Liver (tissue), 9 donors: ENCODE results near the gene ATP13A2. TPM values are rescaled to one million over a fixed set of nuclear protein-coding genes. Genes with fewer than 3 reads are reported as not detected.

Experiments used
- DNase-seq: peaks from one replicate; pipeline ENCODE4 v3.0.0-alpha.2; 2017; ENCODE audit warnings: low spot score
- H3K27ac ChIP-seq, 2 donors: one replicate each; pipeline ENCODE4 v1.7.0; 2013; ENCODE audit warnings: inconsistent platforms in 2 of 2, low read length in 2 of 2, control low read depth in 1 of 2, low read depth in 1 of 2, mild to moderate bottlenecking in 1 of 2
- H3K27me3 ChIP-seq, 4 donors: one replicate each; pipeline versions ENCODE4 v1.6.1 to v1.7.0; 2013; ENCODE audit warnings: low read length in 3 of 4, inconsistent platforms in 1 of 4, mild to moderate bottlenecking in 1 of 4, moderate library complexity in 1 of 4; ENCODE audit not compliant: control insufficient read depth in 4 of 4, insufficient read depth in 4 of 4
- H3K36me3 ChIP-seq, 4 donors: one replicate each; pipeline versions ENCODE4 v1.6.1 to v1.7.0; 2013; ENCODE audit warnings: low read length in 3 of 4, mild to moderate bottlenecking in 3 of 4, low read depth in 1 of 4, moderate library complexity in 1 of 4; ENCODE audit not compliant: control insufficient read depth in 4 of 4, insufficient read depth in 3 of 4
- H3K4me1 ChIP-seq, 4 donors: one replicate each; pipeline versions ENCODE4 v1.6.1 to v1.7.0; 2013; ENCODE audit warnings: low read length in 3 of 4, mild to moderate bottlenecking in 3 of 4, moderate library complexity in 1 of 4; ENCODE audit not compliant: control insufficient read depth in 4 of 4, insufficient read depth in 4 of 4
- H3K4me3 ChIP-seq, 3 donors: one replicate each; pipeline versions ENCODE4 v1.6.1 to v1.7.0; 2013; ENCODE audit warnings: low read length in 3 of 3, control low read depth in 1 of 3, low read depth in 1 of 3, mild to moderate bottlenecking in 1 of 3
- H3K9ac ChIP-seq, 2 donors: one replicate each; pipeline ENCODE4 v1.7.0; 2013; ENCODE audit warnings: low read length in 2 of 2, mild to moderate bottlenecking in 2 of 2, moderate library complexity in 2 of 2, control low read depth in 1 of 2, low read depth in 1 of 2
- H3K9me3 ChIP-seq, 4 donors: one replicate each; pipeline versions ENCODE4 v1.6.1 to v1.7.0; 2013; ENCODE audit warnings: low read length in 3 of 4; ENCODE audit not compliant: control insufficient read depth in 4 of 4
- EGR1 ChIP-seq, 2 donors: IDR thresholded peaks; 2 replicates each; pipeline ENCODE4 v1.6.1; 2016 to 2018; ENCODE audit warnings: antibody characterized with exemption in 2 of 2, low read depth in 2 of 2
- FOXA1 ChIP-seq: IDR thresholded peaks from 2 replicates; pipeline ENCODE4 v1.6.1; 2016; ENCODE audit warnings: antibody characterized with exemption
- FOXA2 ChIP-seq: IDR thresholded peaks from 2 replicates; pipeline ENCODE4 v1.6.1; 2016; ENCODE audit warnings: antibody characterized with exemption
- GABPA ChIP-seq, 2 donors: IDR thresholded peaks in 1 of 2; conservative IDR thresholded peaks in 1 of 2; 2 replicates each; pipeline ENCODE4 v1.6.1; 2016; ENCODE audit warnings: antibody characterized with exemption in 2 of 2, mild to moderate bottlenecking in 1 of 2, moderate library complexity in 1 of 2
- HNF4A ChIP-seq, 2 donors: conservative IDR thresholded peaks; 2 replicates each; pipeline ENCODE4 v1.6.1; 2016; ENCODE audit warnings: antibody characterized with exemption in 2 of 2, mild to moderate bottlenecking in 2 of 2
- HNF4G ChIP-seq: IDR thresholded peaks from 2 replicates; pipeline ENCODE4 v1.6.1; 2016; ENCODE audit warnings: antibody characterized with exemption
- JUND ChIP-seq, 2 donors: IDR thresholded peaks; 2 replicates each; pipeline ENCODE4 v1.6.1; 2016; ENCODE audit warnings: antibody characterized with exemption in 2 of 2
- NR2F2 ChIP-seq: IDR thresholded peaks from 2 replicates; pipeline ENCODE4 v1.6.1; 2016; ENCODE audit warnings: antibody characterized with exemption
- RAD21 ChIP-seq, 2 donors: IDR thresholded peaks; 2 replicates each; pipeline ENCODE4 v1.6.1; 2016; ENCODE audit warnings: antibody characterized with exemption in 2 of 2, mild to moderate bottlenecking in 2 of 2
- RXRA ChIP-seq, 2 donors: IDR thresholded peaks; 2 replicates each; pipeline ENCODE4 v1.6.1; 2017 to 2018; ENCODE audit warnings: antibody characterized with exemption in 2 of 2, mild to moderate bottlenecking in 1 of 2
- SP1 ChIP-seq: IDR thresholded peaks from 2 replicates; pipeline ENCODE4 v1.6.1; 2018; ENCODE audit warnings: antibody characterized with exemption, mild to moderate bottlenecking
- TAF1 ChIP-seq: conservative IDR thresholded peaks from 2 replicates; pipeline ENCODE4 v1.6.1; 2016; ENCODE audit warnings: antibody characterized with exemption, mild to moderate bottlenecking
- YY1 ChIP-seq: IDR thresholded peaks from 2 replicates; pipeline ENCODE4 v1.6.1; 2016; ENCODE audit warnings: antibody characterized with exemption, mild to moderate bottlenecking
- WGBS: extraction: QIAGEN DNeasy Blood & Tissue Kit; methylation state at CpG from one replicate; pipeline ENCODE4 v1.1.7; 2013; 5-methylcytosine and 5-hydroxymethylcytosine counted together
- polyA plus RNA-seq, 2 donors: library from polyadenylated mRNA; stranded (reverse) in 1 of 2; unstranded in 1 of 2; fragments of 200-250 nt in 1 of 2; fragments of >200 nt in 1 of 2; fragmentation: Nextera tagmentation in 1 of 2; extraction: Ambion mirVana in 1 of 2; gene quantifications; one replicate each; pipeline versions ENCODE4 v1.2.1 to v1.2.3, GENCODE V29; 2013 to 2015
- total RNA-seq, 2 donors: library from RNA; depleted of rRNA; stranded (reverse); fragments of >200 nt; gene quantifications; one replicate each; pipeline ENCODE4 v1.2.3, GENCODE V29; 2014
- TF ChIP-seq, protein P1 (sequence below): IDR thresholded peaks from 2 replicates; pipeline ENCODE4 v1.6.1; 2016; ENCODE audit warnings: antibody characterized with exemption
- TF ChIP-seq, protein P2 (sequence below): IDR thresholded peaks from 2 replicates; pipeline ENCODE4 v1.6.1; 2016; ENCODE audit warnings: antibody characterized with exemption, mild to moderate bottlenecking
- TF ChIP-seq, protein P3 (sequence below): fragments of 150-350 bp; IDR thresholded peaks from 2 replicates; pipeline ENCODE4 v1.5.1; 2017; ENCODE audit warnings: improper control_type of control experiment, low read depth, low read length; ENCODE audit not compliant: missing input control
- TF ChIP-seq, protein P4 (sequence below): IDR thresholded peaks from 2 replicates; pipeline ENCODE4 v1.6.1; 2016; ENCODE audit warnings: antibody characterized with exemption
- TF ChIP-seq, protein P5 (sequence below): IDR thresholded peaks from 2 replicates; pipeline ENCODE4 v1.6.1; 2016; ENCODE audit warnings: antibody characterized with exemption
- donor health status: healthy.
- donor health status: healthy.
- donor health status: healthy.
- donor health status: healthy.
- donor health status: healthy.

Gene ATP13A2
- total and polyA plus RNA-seq, 4 donors: 2.4 to 12.2 (median 8.1) TPM

DNA sequence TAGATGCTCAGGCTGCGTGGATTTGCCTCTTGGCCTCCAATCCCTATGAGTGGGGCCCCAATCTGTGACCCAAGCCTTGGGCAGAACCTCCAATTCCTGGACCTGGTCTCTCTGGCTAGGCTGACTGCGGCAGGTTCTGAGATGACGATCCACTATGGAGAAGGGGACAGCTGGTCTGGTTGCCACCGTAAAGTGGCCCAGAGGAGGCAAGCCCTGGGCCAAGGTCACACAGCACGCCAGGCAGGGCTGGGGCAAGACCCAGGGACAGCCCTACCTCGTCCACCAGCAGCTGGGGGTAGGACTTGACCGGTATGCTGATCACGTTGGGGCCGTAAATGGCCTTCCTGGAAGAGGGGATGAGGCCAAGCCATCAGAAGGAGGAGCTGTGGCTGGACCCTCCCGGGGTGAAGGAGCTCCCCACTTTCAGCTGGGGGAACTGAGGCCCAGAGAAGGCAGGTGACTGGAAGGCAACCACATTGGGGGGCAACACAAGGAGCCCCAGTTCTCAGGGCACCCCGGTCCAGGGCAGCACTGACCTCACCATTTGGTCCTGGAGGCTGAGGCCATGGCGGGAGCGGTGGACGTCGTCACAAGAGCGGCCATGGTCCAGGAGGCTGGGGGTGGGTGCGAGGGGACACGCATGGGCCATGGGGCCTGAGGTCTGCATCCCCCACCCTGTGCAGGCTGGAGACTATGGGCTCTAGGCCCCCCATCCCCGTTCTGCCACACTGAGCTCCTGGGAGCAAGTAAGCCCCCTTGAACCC lies 9.8 kb downstream of the ATP13A2 start:
- WGBS: 96% methylated on average over 19 of the region's 19 CpGs
- DNase-seq: no peak
- Histone ChIP-seq H3K27me3 (no peaks in the 10 kb centered on the region), H3K36me3 (peaks cover 0 to 30% (median 11%) of the 10 kb centered on the region in 4 donors), H3K4me3 (no peak overlapping the region), H3K9ac (no peak overlapping the region), H3K4me1 (no peaks in the 10 kb centered on the region), H3K27ac (no peak overlapping the region), H3K9me3 (no peaks in the 10 kb centered on the region)
- TF ChIP-seq RXRA (IDR thresholded peaks at IDR 0.05): no peak
- no peak for TF ChIP-seq GABPA (IDR thresholded peaks at IDR 0.05 in 1 of 2, conservative IDR thresholded peaks at IDR 0.05 in 1 of 2)
- TF ChIP-seq, protein P1, sequence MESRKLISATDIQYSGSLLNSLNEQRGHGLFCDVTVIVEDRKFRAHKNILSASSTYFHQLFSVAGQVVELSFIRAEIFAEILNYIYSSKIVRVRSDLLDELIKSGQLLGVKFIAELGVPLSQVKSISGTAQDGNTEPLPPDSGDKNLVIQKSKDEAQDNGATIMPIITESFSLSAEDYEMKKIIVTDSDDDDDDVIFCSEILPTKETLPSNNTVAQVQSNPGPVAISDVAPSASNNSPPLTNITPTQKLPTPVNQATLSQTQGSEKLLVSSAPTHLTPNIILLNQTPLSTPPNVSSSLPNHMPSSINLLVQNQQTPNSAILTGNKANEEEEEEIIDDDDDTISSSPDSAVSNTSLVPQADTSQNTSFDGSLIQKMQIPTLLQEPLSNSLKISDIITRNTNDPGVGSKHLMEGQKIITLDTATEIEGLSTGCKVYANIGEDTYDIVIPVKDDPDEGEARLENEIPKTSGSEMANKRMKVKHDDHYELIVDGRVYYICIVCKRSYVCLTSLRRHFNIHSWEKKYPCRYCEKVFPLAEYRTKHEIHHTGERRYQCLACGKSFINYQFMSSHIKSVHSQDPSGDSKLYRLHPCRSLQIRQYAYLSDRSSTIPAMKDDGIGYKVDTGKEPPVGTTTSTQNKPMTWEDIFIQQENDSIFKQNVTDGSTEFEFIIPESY: no peak
- no peak for TF ChIP-seq YY1
- TF ChIP-seq, protein P2, sequence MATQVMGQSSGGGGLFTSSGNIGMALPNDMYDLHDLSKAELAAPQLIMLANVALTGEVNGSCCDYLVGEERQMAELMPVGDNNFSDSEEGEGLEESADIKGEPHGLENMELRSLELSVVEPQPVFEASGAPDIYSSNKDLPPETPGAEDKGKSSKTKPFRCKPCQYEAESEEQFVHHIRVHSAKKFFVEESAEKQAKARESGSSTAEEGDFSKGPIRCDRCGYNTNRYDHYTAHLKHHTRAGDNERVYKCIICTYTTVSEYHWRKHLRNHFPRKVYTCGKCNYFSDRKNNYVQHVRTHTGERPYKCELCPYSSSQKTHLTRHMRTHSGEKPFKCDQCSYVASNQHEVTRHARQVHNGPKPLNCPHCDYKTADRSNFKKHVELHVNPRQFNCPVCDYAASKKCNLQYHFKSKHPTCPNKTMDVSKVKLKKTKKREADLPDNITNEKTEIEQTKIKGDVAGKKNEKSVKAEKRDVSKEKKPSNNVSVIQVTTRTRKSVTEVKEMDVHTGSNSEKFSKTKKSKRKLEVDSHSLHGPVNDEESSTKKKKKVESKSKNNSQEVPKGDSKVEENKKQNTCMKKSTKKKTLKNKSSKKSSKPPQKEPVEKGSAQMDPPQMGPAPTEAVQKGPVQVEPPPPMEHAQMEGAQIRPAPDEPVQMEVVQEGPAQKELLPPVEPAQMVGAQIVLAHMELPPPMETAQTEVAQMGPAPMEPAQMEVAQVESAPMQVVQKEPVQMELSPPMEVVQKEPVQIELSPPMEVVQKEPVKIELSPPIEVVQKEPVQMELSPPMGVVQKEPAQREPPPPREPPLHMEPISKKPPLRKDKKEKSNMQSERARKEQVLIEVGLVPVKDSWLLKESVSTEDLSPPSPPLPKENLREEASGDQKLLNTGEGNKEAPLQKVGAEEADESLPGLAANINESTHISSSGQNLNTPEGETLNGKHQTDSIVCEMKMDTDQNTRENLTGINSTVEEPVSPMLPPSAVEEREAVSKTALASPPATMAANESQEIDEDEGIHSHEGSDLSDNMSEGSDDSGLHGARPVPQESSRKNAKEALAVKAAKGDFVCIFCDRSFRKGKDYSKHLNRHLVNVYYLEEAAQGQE: no peak

DNA sequence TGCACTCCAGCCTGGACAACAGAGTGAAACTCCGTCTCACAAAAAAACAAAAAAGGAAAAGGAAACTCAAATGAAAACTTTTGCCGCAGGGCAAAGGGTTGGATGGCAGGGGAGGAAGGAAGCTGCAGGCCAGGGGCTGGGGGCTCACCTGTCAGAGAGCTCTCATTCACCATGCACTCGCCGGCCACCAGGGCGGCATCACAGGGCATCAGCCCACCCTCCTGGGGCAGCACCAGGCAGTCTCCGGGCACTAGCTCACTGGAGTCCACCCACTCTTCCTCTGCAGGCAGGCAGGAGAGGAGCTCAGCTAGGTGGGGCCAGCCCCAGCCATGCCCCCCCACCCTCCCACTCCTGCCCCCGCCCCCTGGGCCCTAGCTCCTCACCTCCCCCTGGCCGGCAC lies 11.9 kb downstream of the ATP13A2 start:
- no peaks in the 10 kb centered on the region for H3K27me3 ChIP-seq
- H3K9ac ChIP-seq: no peak overlapping the region
- DNase-seq: no peak
- no peak overlapping the region for H3K27ac ChIP-seq
- 93% methylated on average over 8 of the region's 8 CpGs for WGBS
- no peak overlapping the region for H3K4me3 ChIP-seq
- H3K9me3 ChIP-seq: no peaks in the 10 kb centered on the region
- no peaks in the 10 kb centered on the region for H3K4me1 ChIP-seq
- TF ChIP-seq HNF4A (conservative IDR thresholded peaks at IDR 0.05) (no peak), RAD21 (IDR thresholded peaks at IDR 0.05) (no peak), FOXA1 (no peak), TAF1 (no peak), HNF4G (no peak), SP1 (no peak), FOXA2 (no peak), EGR1 (IDR thresholded peaks at IDR 0.05; ENCODE audit: low read depth in 2 of 2) (no peak), YY1 (no peak), RXRA (IDR thresholded peaks at IDR 0.05) (no peak), JUND (IDR thresholded peaks at IDR 0.05) (no peak), GABPA (IDR thresholded peaks at IDR 0.05 in 1 of 2, conservative IDR thresholded peaks at IDR 0.05 in 1 of 2) (no peak), NR2F2 (no peak)
- TF ChIP-seq, protein P3, sequence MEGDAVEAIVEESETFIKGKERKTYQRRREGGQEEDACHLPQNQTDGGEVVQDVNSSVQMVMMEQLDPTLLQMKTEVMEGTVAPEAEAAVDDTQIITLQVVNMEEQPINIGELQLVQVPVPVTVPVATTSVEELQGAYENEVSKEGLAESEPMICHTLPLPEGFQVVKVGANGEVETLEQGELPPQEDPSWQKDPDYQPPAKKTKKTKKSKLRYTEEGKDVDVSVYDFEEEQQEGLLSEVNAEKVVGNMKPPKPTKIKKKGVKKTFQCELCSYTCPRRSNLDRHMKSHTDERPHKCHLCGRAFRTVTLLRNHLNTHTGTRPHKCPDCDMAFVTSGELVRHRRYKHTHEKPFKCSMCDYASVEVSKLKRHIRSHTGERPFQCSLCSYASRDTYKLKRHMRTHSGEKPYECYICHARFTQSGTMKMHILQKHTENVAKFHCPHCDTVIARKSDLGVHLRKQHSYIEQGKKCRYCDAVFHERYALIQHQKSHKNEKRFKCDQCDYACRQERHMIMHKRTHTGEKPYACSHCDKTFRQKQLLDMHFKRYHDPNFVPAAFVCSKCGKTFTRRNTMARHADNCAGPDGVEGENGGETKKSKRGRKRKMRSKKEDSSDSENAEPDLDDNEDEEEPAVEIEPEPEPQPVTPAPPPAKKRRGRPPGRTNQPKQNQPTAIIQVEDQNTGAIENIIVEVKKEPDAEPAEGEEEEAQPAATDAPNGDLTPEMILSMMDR: no peak
- TF ChIP-seq, protein P1: no peak
- TF ChIP-seq, protein P4, sequence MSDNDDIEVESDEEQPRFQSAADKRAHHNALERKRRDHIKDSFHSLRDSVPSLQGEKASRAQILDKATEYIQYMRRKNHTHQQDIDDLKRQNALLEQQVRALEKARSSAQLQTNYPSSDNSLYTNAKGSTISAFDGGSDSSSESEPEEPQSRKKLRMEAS: no peak
- TF ChIP-seq, protein P2: no peak
- TF ChIP-seq, protein P5, sequence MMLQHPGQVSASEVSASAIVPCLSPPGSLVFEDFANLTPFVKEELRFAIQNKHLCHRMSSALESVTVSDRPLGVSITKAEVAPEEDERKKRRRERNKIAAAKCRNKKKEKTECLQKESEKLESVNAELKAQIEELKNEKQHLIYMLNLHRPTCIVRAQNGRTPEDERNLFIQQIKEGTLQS: no peak
- peaks cover 0 to 32% (median 8%) of the 10 kb centered on the region in 4 donors for H3K36me3 ChIP-seq
